ENCODE results near the gene LCORL.

GRCh38 chr4:17930256-17930655, 91.3 kb downstream of the LCORL start:
- TF ChIP-seq CTCF (IDR thresholded peaks at IDR 0.05) (no peak), POLR2A (IDR thresholded peaks at IDR 0.05) (no peak)

Data from body of pancreas (tissue), 4 donors.